ENCODE results near the gene MLYCD. TPM values are rescaled to one million over a fixed set of nuclear protein-coding genes. Genes with fewer than 3 reads are reported as not detected.

The MLYCD gene
- total and polyA plus RNA-seq, 4 donors: 4.1 to 7.7 (median 4.8) TPM

- Histone ChIP-seq H3K9me3 (ENCODE audit: control insufficient read depth, insufficient read depth, low read length) (no peaks in the 10 kb centered on the region), H3K4me1 (ENCODE audit: control insufficient read depth, insufficient read depth, low read length) (peaks cover 31% of the 10 kb centered on the region), H3K27me3 (ENCODE audit: control insufficient read depth, insufficient read depth, low read length) (peaks cover 2% of the 10 kb centered on the region), H3K4me3 (ENCODE audit: low read depth, low read length) (no peak overlapping the region), H3K27ac (ENCODE audit: low read depth, low read length) (no peak overlapping the region), H3K36me3 (ENCODE audit: control insufficient read depth, insufficient read depth, low read length) (peaks cover 9% of the 10 kb centered on the region)
- DNase-seq (ENCODE audit: low read depth in 4 of 6, low spot score in 6 of 6): no peak
- WGBS (ENCODE audit: insufficient coverage): 80% methylated on average over 10 of the region's 10 CpGs
These were observed 74.2 kb downstream of the MLYCD start for GRCh38 chr16:83973077-83973476.

GRCh38 chr16:83973581-83974385, 74.9 kb downstream of the MLYCD start:
- Histone ChIP-seq H3K27ac (ENCODE audit: low read depth, low read length) (no peak overlapping the region), H3K36me3 (ENCODE audit: control insufficient read depth, insufficient read depth, low read length) (peaks cover 9% of the 10 kb centered on the region), H3K27me3 (ENCODE audit: control insufficient read depth, insufficient read depth, low read length) (peaks cover 2% of the 10 kb centered on the region), H3K9me3 (ENCODE audit: control insufficient read depth, insufficient read depth, low read length) (no peaks in the 10 kb centered on the region), H3K4me1 (ENCODE audit: control insufficient read depth, insufficient read depth, low read length) (peaks cover 31% of the 10 kb centered on the region), H3K4me3 (ENCODE audit: low read depth, low read length) (no peak overlapping the region)
- WGBS (ENCODE audit: insufficient coverage): 85% methylated on average over 15 of the region's 22 CpGs
- DNase-seq (ENCODE audit: low read depth in 4 of 6, low spot score in 6 of 6): no peak

DNA sequence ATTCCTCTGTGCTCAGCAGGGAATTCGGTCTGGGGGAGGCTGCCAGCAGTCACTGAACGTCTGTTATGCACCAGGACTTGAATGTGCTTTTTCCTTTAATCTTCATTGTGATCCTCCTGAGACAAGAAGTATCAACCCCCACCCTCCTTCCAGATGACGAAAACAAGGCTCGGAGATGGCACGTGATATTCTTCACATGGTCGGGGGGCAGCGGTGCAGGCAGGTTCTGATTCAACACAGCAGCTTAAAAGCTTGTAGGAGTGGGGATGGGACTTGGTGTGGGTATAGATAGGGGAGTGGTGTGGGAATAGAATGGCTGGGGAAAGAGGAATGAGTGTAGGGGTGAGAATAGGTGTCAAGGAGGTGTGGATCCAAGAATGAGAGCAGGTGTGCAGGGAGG, 75.6 kb downstream of the MLYCD start:
- 54% methylated on average over 4 of the region's 7 CpGs for WGBS (ENCODE audit: insufficient coverage)
- Histone ChIP-seq H3K4me1 (ENCODE audit: control insufficient read depth, insufficient read depth, low read length) (peaks cover 25% of the 10 kb centered on the region), H3K4me3 (ENCODE audit: low read depth, low read length) (no peak overlapping the region), H3K36me3 (ENCODE audit: control insufficient read depth, insufficient read depth, low read length) (peaks cover 12% of the 10 kb centered on the region), H3K27me3 (ENCODE audit: control insufficient read depth, insufficient read depth, low read length) (no peaks in the 10 kb centered on the region), H3K9me3 (ENCODE audit: control insufficient read depth, insufficient read depth, low read length) (no peaks in the 10 kb centered on the region), H3K27ac (ENCODE audit: low read depth, low read length) (no peak overlapping the region)
- peak in 1 of 6 donors; percentile 65 for DNase-seq (ENCODE audit: low read depth in 4 of 6, low spot score in 6 of 6)

DNA sequence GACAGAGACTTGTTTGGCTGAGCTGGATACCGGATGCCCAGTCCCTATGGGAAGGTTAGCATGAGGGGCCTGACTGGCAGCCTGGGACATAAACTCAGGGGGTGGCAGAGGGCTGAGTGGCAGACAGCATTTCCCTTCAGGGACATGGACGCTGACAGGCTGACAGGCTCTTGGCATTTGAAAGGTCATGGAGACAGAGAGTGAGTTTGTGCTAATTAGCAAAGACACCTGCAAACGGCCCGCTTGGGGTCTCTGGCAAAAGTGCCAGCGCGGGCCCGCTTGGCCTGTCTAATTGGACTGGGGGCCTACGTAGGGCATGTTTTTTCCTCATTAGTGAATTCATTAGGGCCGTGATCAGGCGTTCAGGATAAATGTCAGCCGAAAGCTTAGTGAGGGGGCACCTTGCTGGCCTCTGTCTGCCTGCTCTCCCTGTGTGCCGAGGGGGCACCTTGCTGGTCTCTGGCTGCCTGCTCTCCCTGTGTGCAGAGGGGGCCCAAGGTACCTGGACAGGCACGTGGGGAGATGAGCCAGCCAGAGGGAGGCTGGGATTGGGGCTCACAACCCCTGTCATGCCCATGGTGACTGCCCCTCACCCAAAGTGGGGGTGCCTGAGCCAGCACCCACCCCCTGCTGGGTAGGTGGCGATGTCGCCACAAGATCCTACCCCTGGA, 76.8 kb downstream of the MLYCD start:
- peak in 1 of 6 donors; percentile 49 for DNase-seq (ENCODE audit: low read depth in 4 of 6, low spot score in 6 of 6)
- H3K27ac ChIP-seq (ENCODE audit: low read depth, low read length): no peak overlapping the region
- WGBS (ENCODE audit: insufficient coverage): 78% methylated on average over 15 of the region's 15 CpGs

More for the DNA sequence above, 76.8 kb downstream of the MLYCD start:
- no peak overlapping the region for H3K4me3 ChIP-seq (ENCODE audit: low read depth, low read length)
- H3K9me3 ChIP-seq (ENCODE audit: control insufficient read depth, insufficient read depth, low read length): no peaks in the 10 kb centered on the region
- H3K36me3 ChIP-seq (ENCODE audit: control insufficient read depth, insufficient read depth, low read length): peaks cover 20% of the 10 kb centered on the region
- no peaks in the 10 kb centered on the region for H3K27me3 ChIP-seq (ENCODE audit: control insufficient read depth, insufficient read depth, low read length)
- H3K4me1 ChIP-seq (ENCODE audit: control insufficient read depth, insufficient read depth, low read length): peaks cover 13% of the 10 kb centered on the region

Other genes with a start within 250 kb of the MLYCD start
- gene HSBP1, start 91.1 kb upstream of the MLYCD start, total RNA-seq: 100 to 1,000 TPM; 142 to 227 TPM
- gene HSBP1, start 91.1 kb upstream of the MLYCD start, polyA plus RNA-seq (ENCODE audit: insufficient read length in 2 of 2): 100 to 1,000 TPM; 265 to 332 TPM
- under 1 TPM; 0.20 to 0.44 TPM for gene OSGIN1, start 54.1 kb downstream of the MLYCD start, total RNA-seq
- 1 to 10 TPM in 1 of 2 donors, under 1 TPM in 1; 0.92 to 1.2 TPM for gene OSGIN1, start 54.1 kb downstream of the MLYCD start, polyA plus RNA-seq (ENCODE audit: insufficient read length in 2 of 2)
- 10 to 100 TPM; 12.7 to 14.9 TPM for gene NECAB2, start 69.1 kb downstream of the MLYCD start, total RNA-seq
- 10 to 100 TPM; 78.5 to 82.1 TPM for gene NECAB2, start 69.1 kb downstream of the MLYCD start, polyA plus RNA-seq (ENCODE audit: insufficient read length in 2 of 2)
- gene SLC38A8, start 143.7 kb downstream of the MLYCD start, total RNA-seq: 1 to 10 TPM in 1 of 2 donors, under 1 TPM in 1; 0.28 to 1.4 TPM
- gene SLC38A8, start 143.7 kb downstream of the MLYCD start, polyA plus RNA-seq (ENCODE audit: insufficient read length in 2 of 2): 1 to 10 TPM in 1 of 2 donors, under 1 TPM in 1; 0.97 to 1.1 TPM
- gene MBTPS1, start 217.8 kb downstream of the MLYCD start, total RNA-seq: 10 to 100 TPM; 71.3 to 84.3 TPM
- gene MBTPS1, start 217.8 kb downstream of the MLYCD start, polyA plus RNA-seq (ENCODE audit: insufficient read length in 2 of 2): 10 to 100 TPM; 66.2 to 78.5 TPM
- gene HSDL1, start 246.1 kb downstream of the MLYCD start, total RNA-seq: 10 to 100 TPM; 59.8 to 74.5 TPM
- 10 to 100 TPM; 68.7 to 77.2 TPM for gene HSDL1, start 246.1 kb downstream of the MLYCD start, polyA plus RNA-seq (ENCODE audit: insufficient read length in 2 of 2)
- gene DNAAF1, start 246.2 kb downstream of the MLYCD start, total RNA-seq: 10 to 100 TPM in 1 of 2 donors, 1 to 10 TPM in 1; 2.7 to 20.1 TPM
- gene DNAAF1, start 246.2 kb downstream of the MLYCD start, polyA plus RNA-seq (ENCODE audit: insufficient read length in 2 of 2): 10 to 100 TPM; 20.9 to 21.2 TPM

Data from spinal cord (tissue), 10 donors.